OCI-LY3 (cell line): ENCODE results near the gene BEND2.
A peak's percentile ranks its signal among the peaks of the same experiment; 100 is the strongest.

Experiments
- H2AFZ ChIP-seq: fragments of 200-600, 300-600 bp; shearing (Covaris generic); 2 replicates; pipeline ENCODE4 v1.6.0; 2014; ENCODE audit warnings: antibody characterized with exemption, low read depth, low read length
- H3K27ac ChIP-seq: fragments of 200-600, 300-600 bp; sonication (generic); 2 replicates; pipeline ENCODE4 v1.5.1; 2014; ENCODE audit warnings: mild to moderate bottlenecking, low read length, moderate library complexity, mixed read lengths
- H3K27me3 ChIP-seq: fragments of 200-600, 300-600 bp; sonication (generic); 2 replicates; pipeline ENCODE4 v1.6.1; 2014; ENCODE audit warnings: low read depth, low read length, mixed read lengths
- H3K36me3 ChIP-seq: fragments of 200-600, 300-600 bp; sonication (generic); replicated peaks from 2 replicates; pipeline ENCODE3; 2014; ENCODE audit warnings: low read depth, low read length, mixed read lengths
- H3K4me1 ChIP-seq: fragments of 300-600, 200-600 bp; sonication (generic); 2 replicates; pipeline ENCODE4 v1.6.1; 2014; ENCODE audit warnings: low read length, mixed read lengths
- H3K4me2 ChIP-seq: fragments of 200-600, 300-600 bp; sonication (generic); 2 replicates; pipeline ENCODE4 v1.6.1; 2014; ENCODE audit warnings: low read length, mixed read lengths
- H3K4me3 ChIP-seq: fragments of 300-600, 200-600 bp; sonication (generic); 2 replicates; pipeline ENCODE4 v1.5.1; 2014; ENCODE audit warnings: antibody characterized with exemption, mild to moderate bottlenecking, low read length, moderate library complexity
- H3K79me2 ChIP-seq: fragments of 300-600, 200-600 bp; shearing (Covaris generic); 2 replicates; pipeline ENCODE4 v1.6.1; 2014; ENCODE audit warnings: mild to moderate bottlenecking, low read length, mixed read lengths
- H3K9ac ChIP-seq: fragments of 300-600, 200-600 bp; shearing (Covaris generic); 2 replicates; pipeline ENCODE4 v1.6.0; 2014; ENCODE audit warnings: mild to moderate bottlenecking, low read length, moderate library complexity
- H3K9me3 ChIP-seq: fragments of 200-600, 300-600 bp; shearing (Covaris generic); 2 replicates; pipeline ENCODE4 v1.6.1; 2014; ENCODE audit warnings: low read length, mixed read lengths; ENCODE audit not compliant: insufficient read depth
- H4K20me1 ChIP-seq: fragments of 200-600, 300-600 bp; sonication (generic); 2 replicates; pipeline ENCODE4 v1.6.1; 2016; ENCODE audit warnings: low read length, mixed read lengths; ENCODE audit not compliant: insufficient read depth
- CTCF ChIP-seq: fragments of 200-600, 300-600 bp; sonication (generic); IDR thresholded peaks from 2 replicates; pipeline ENCODE4 v1.5.1; 2014; ENCODE audit warnings: antibody characterized with exemption, low read length, low read depth
- EZH2phosphoT487 ChIP-seq: fragments of 200-600 bp; shearing (Covaris generic); IDR thresholded peaks from 2 replicates; pipeline ENCODE4 v1.6.1; 2018; ENCODE audit warnings: antibody characterized with exemption, mixed run types, low read depth

BEND2 gene

DNA sequence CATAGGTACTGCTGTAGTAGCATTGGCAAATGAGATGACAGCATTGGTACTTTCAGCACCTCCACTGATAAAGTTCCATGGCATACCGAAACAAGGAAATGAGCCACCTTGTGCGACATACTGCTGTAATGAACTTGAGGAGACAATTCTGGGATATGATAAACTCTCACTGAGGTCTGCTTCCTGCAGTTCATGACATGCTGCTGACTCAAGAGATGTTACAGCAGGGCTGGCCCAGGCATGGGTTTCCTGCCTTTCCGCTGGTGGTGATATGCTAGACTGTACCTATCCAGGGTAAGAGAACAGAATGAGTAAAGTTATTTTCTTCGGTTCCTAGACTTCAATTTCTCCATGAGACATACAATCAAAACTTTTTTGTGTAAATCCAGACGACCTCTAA is 17.1 kb downstream of the BEND2 start:
- no peaks in the 10 kb centered on the region for H3K36me3 ChIP-seq
- no peak overlapping the region for H3K9ac ChIP-seq
- no peak overlapping the region for H3K27ac ChIP-seq
- TF ChIP-seq CTCF (no peak), EZH2phosphoT487 (no peak)
- H4K20me1 ChIP-seq, result no peaks in the 10 kb centered on the region
- H3K27me3 ChIP-seq, result no peaks in the 10 kb centered on the region
- H3K4me1 ChIP-seq, result no peaks in the 10 kb centered on the region
- no peak overlapping the region for H3K4me3 ChIP-seq
- H3K79me2 ChIP-seq, result no peaks in the 10 kb centered on the region
- H3K4me2 ChIP-seq, result no peak overlapping the region
- no peaks in the 10 kb centered on the region for H3K9me3 ChIP-seq
- H2AFZ ChIP-seq, result no peak overlapping the region

DNA sequence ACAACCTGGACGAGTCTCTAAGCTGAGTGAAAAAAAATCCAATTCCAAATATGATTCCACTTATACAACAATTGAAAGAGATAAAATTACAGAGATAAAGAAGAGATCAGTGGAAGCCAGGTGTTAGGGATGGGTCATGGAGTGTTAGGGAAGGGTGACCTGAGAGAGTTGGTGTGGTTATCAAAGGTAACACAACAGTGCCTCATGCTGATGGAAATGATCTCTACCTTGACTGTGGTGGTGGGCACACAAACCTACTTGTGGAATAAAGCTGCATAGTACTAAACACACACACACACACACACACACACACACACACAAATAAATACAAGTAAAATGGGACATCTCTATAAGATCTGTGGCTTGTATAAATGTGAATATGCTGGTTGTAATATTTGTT is 26.0 kb downstream of the BEND2 start:
- Histone ChIP-seq H3K79me2 (no peaks in the 10 kb centered on the region), H3K4me1 (no peaks in the 10 kb centered on the region), H3K9me3 (no peaks in the 10 kb centered on the region), H3K27me3 (no peaks in the 10 kb centered on the region), H3K4me3 (no peak overlapping the region), H2AFZ (no peak overlapping the region), H4K20me1 (no peaks in the 10 kb centered on the region), H3K4me2 (no peak overlapping the region), H3K36me3 (no peaks in the 10 kb centered on the region), H3K9ac (no peak overlapping the region), H3K27ac (no peak overlapping the region)
- TF ChIP-seq CTCF, result peak; percentile 31
- no peak for TF ChIP-seq EZH2phosphoT487

DNA sequence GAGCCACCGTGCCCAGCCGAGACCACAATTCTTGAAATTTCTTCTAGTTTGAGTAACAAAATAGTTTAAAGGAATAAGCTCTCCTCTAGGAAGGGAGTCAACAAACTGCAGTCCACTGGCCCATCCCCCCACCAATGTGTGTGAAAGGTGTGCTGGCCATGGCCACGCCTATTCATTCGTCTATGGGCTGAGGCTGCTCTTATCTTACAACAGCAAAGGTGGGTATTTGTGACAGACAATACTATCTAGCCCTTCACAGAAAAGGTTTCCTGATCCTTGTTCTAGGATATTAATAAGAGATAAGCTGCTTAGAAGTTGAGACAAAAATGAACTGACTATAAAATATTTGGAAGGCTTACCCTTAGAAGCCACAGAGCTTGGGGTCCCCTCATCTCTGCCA is 41.2 kb downstream of the BEND2 start:
- no peak for TF ChIP-seq EZH2phosphoT487
- TF ChIP-seq CTCF, result no peak
- Histone ChIP-seq H3K4me3 (no peak overlapping the region), H3K9ac (no peak overlapping the region), H2AFZ (no peak overlapping the region), H3K4me1 (no peaks in the 10 kb centered on the region), H4K20me1 (no peaks in the 10 kb centered on the region), H3K27me3 (no peaks in the 10 kb centered on the region), H3K9me3 (no peaks in the 10 kb centered on the region), H3K27ac (no peak overlapping the region), H3K79me2 (no peaks in the 10 kb centered on the region), H3K4me2 (no peak overlapping the region), H3K36me3 (no peaks in the 10 kb centered on the region)

GRCh38 chrX:18174971-18175370 is 45.7 kb downstream of the BEND2 start:
- no peak for TF ChIP-seq EZH2phosphoT487
- no peak for TF ChIP-seq CTCF
- H3K9me3 ChIP-seq, result no peaks in the 10 kb centered on the region
- H3K36me3 ChIP-seq, result no peaks in the 10 kb centered on the region
- no peak overlapping the region for H3K4me2 ChIP-seq
- no peaks in the 10 kb centered on the region for H3K79me2 ChIP-seq
- H3K9ac ChIP-seq, result no peak overlapping the region
- no peaks in the 10 kb centered on the region for H3K4me1 ChIP-seq
- H2AFZ ChIP-seq, result no peak overlapping the region
- no peaks in the 10 kb centered on the region for H3K27me3 ChIP-seq
- no peak overlapping the region for H3K4me3 ChIP-seq
- H3K27ac ChIP-seq, result no peak overlapping the region
- H4K20me1 ChIP-seq, result no peaks in the 10 kb centered on the region
